Vagina (tissue), 2 donors: ENCODE measurements around the gene LRRC27.

Experiments
- CTCF ChIP-seq, 3 experiments: fragments of 450-650 bp in 2 of 3; fragments of 200-600 bp in 1 of 3; sonication (generic) in 1 of 3; IDR thresholded peaks; one replicate each; pipeline ENCODE4 v1.5.1; 2017 to 2019; ENCODE audit warnings: antibody characterized with exemption in 3 of 3, mild to moderate bottlenecking in 2 of 3, moderate library complexity in 2 of 3
- POLR2A ChIP-seq, 2 donors: fragments of 450-650 bp; IDR thresholded peaks; one replicate each; pipeline ENCODE4 v1.6.1; 2017; ENCODE audit warnings: antibody characterized with exemption in 2 of 2, mild to moderate bottlenecking in 2 of 2, moderate library complexity in 2 of 2

GRCh38 chr10:132293813-132294520, 38.0 kb upstream of the LRRC27 start:
- TF ChIP-seq CTCF (IDR thresholded peaks at IDR 0.05) (no peak), POLR2A (IDR thresholded peaks at IDR 0.05) (no peak)
